Upper lobe of left lung (tissue), 6 donors: ENCODE data around the gene DUS1L. TPM values are rescaled to one million over a fixed set of nuclear protein-coding genes. Genes with fewer than 3 reads are reported as not detected.

Source experiments
- ATAC-seq, 2 donors: fragments of 200-7000 bp; cut with Tn5 transposase; one replicate each; pipeline ENCODE4 v1.9.1; 2022; ENCODE audit warnings: mild to moderate bottlenecking in 2 of 2, moderate library complexity in 2 of 2; ENCODE audit not compliant: low FRiP score in 2 of 2
- DNase-seq, 2 donors: peaks; one replicate each; pipeline ENCODE4 v3.0.0-alpha.2; 2019 to 2020
- H3K27ac ChIP-seq, 4 donors: fragments of 200-600 bp; sonication (generic); one replicate each; pipeline ENCODE4 v1.5.1; 2016 to 2019
- H3K27me3 ChIP-seq, 4 donors: fragments of 200-600 bp; sonication (generic); one replicate each; pipeline ENCODE4 v1.5.1; 2017 to 2019
- H3K36me3 ChIP-seq, 4 donors: fragments of 200-600 bp; sonication (generic); one replicate each; pipeline ENCODE4 v1.5.1; 2016 to 2019
- H3K4me1 ChIP-seq, 4 donors: fragments of 200-600 bp; sonication (generic); one replicate each; pipeline ENCODE4 v1.5.1; 2018 to 2019
- H3K4me3 ChIP-seq, 4 donors: fragments of 200-600 bp; sonication (generic); one replicate each; pipeline ENCODE4 v1.5.1; 2017 to 2019; ENCODE audit warnings: mild to moderate bottlenecking in 2 of 4, moderate library complexity in 1 of 4
- H3K9me3 ChIP-seq, 4 donors: fragments of 200-600 bp; sonication (generic); one replicate each; pipeline ENCODE4 v1.5.1; 2018 to 2019
- CTCF ChIP-seq, 6 experiments: fragments of 450-650 bp in 4 of 6; fragments of 200-600 bp in 2 of 6; sonication (generic) in 2 of 6; IDR thresholded peaks; one replicate each; pipeline ENCODE4 v1.5.1; 2016 to 2019; ENCODE audit warnings: antibody characterized with exemption in 6 of 6
- EP300 ChIP-seq, 4 donors: sonication (generic); formaldehyde crosslinking; IDR thresholded peaks; one replicate each; pipeline ENCODE4 v1.5.1; 2017; ENCODE audit warnings: antibody characterized with exemption in 4 of 4, control low read depth in 2 of 4
- POLR2A ChIP-seq, 4 donors: fragments of 450-650 bp; IDR thresholded peaks; one replicate each; pipeline ENCODE4 v1.5.1; 2016 to 2017; ENCODE audit warnings: antibody characterized with exemption in 4 of 4, mild to moderate bottlenecking in 2 of 4
- POLR2AphosphoS5 ChIP-seq, 2 donors: sonication (generic); formaldehyde crosslinking; IDR thresholded peaks; one replicate each; pipeline ENCODE4 v1.5.1; 2017; ENCODE audit warnings: antibody characterized with exemption in 2 of 2
- WGBS, 2 donors: methylation state at CpG; one replicate each; pipeline ENCODE4 v1.1.5; 2017 to 2018; 5-methylcytosine and 5-hydroxymethylcytosine counted together
- total RNA-seq, 6 donors: library from RNA; depleted of rRNA in 4 of 6; stranded (reverse); fragments of >200 nt in 4 of 6; gene quantifications; one replicate each; pipeline versions ENCODE4 v1.1.0 to v1.2.1, GENCODE V29; 2016 to 2021
- donor health status: DM: no; HTN: no; CAD: no; lungs with moderate emphysema.
- donor health status: DM: no; HTN: yes; CAD: no; lungs with severe emphysema.

Gene DUS1L
- total RNA-seq, 6 donors from 2014 or later, result 53.5 to 183 (median 106) TPM

- DNase-seq (no peak), ATAC-seq (no peak)
- Histone ChIP-seq H3K4me1 (peaks cover 15 to 32% (median 24%) of the 10 kb centered on the region in 4 donors), H3K27ac (no peak overlapping the region), H3K27me3 (no peaks in the 10 kb centered on the region), H3K4me3 (no peak overlapping the region), H3K36me3 (peaks cover 11 to 68% (median 62%) of the 10 kb centered on the region in 4 donors), H3K9me3 (no peaks in the 10 kb centered on the region)
- TF ChIP-seq POLR2AphosphoS5 (IDR thresholded peaks at IDR 0.05) (no peak), CTCF (IDR thresholded peaks at IDR 0.05) (no peak), EP300 (IDR thresholded peaks at IDR 0.05) (no peak), POLR2A (IDR thresholded peaks at IDR 0.05) (no peak)
- WGBS, 2 donors, result 74 to 88% methylated on average over 16 to 25 of the region's 26 CpGs
Measured at GRCh38 chr17:82055023-82055964, 10.3 kb downstream of the DUS1L start.

GRCh38 chr17:82054351-82055022 is 11.1 kb downstream of the DUS1L start:
- Histone ChIP-seq H3K4me3 (no peak overlapping the region), H3K36me3 (peaks cover 11 to 63% (median 58%) of the 10 kb centered on the region in 4 donors), H3K9me3 (no peaks in the 10 kb centered on the region), H3K27ac (no peak overlapping the region), H3K27me3 (no peaks in the 10 kb centered on the region), H3K4me1 (peaks cover 20 to 41% (median 26%) of the 10 kb centered on the region in 4 donors)
- 84 to 90% methylated on average over 26 to 32 of the region's 38 CpGs for WGBS, 2 donors
- ATAC-seq (no peak), DNase-seq (peak in 1 of 2 donors; percentile 80)
- no peak for TF ChIP-seq CTCF (IDR thresholded peaks at IDR 0.05)

GRCh38 chr17:82053556-82054263 is 11.9 kb downstream of the DUS1L start:
- Histone ChIP-seq H3K27ac (no peak overlapping the region), H3K4me1 (peaks cover 20 to 44% (median 26%) of the 10 kb centered on the region in 4 donors), H3K4me3 (no peak overlapping the region), H3K36me3 (peaks cover 11 to 60% (median 55%) of the 10 kb centered on the region in 4 donors), H3K27me3 (no peaks in the 10 kb centered on the region), H3K9me3 (no peaks in the 10 kb centered on the region)
- TF ChIP-seq EP300 (IDR thresholded peaks at IDR 0.05) (no peak), POLR2AphosphoS5 (IDR thresholded peaks at IDR 0.05) (no peak), CTCF (IDR thresholded peaks at IDR 0.05) (no peak), POLR2A (IDR thresholded peaks at IDR 0.05) (no peak)
- ATAC-seq (no peak), DNase-seq (no peak)
- 94 to 99% methylated on average over 17 to 28 of the region's 28 CpGs for WGBS, 2 donors

GRCh38 chr17:82053130-82053529 is 12.5 kb downstream of the DUS1L start:
- Histone ChIP-seq H3K36me3 (peaks cover 11 to 60% (median 52%) of the 10 kb centered on the region in 4 donors), H3K4me1 (peaks cover 20 to 44% (median 26%) of the 10 kb centered on the region in 4 donors), H3K9me3 (no peaks in the 10 kb centered on the region), H3K27me3 (no peaks in the 10 kb centered on the region), H3K27ac (no peak overlapping the region), H3K4me3 (peak overlapping the region in 2 of 4 donors; percentile 87 to 95)
- DNase-seq, result no peak
- 88 to 90% methylated on average over 8 to 16 of the region's 19 CpGs for WGBS, 2 donors
- no peak for TF ChIP-seq EP300 (IDR thresholded peaks at IDR 0.05)
- no peak for TF ChIP-seq POLR2AphosphoS5 (IDR thresholded peaks at IDR 0.05)
- TF ChIP-seq POLR2A (IDR thresholded peaks at IDR 0.05), result no peak
- TF ChIP-seq CTCF (IDR thresholded peaks at IDR 0.05), result no peak
- no peak for ATAC-seq
